GM18907 (cell line): Measurements from ENCODE around the gene LYPD4.
A peak's percentile ranks its signal among the peaks of the same experiment; 100 is the strongest.
"Not testable (repeated sequence)": the region's sequence is repeated elsewhere in the genome, so short reads cannot be mapped to it uniquely, and the experiment has no call there.

ENCODE experiments used
- ATAC-seq: cut with Tn5 transposase; IDR thresholded peaks from one replicate; pipeline ENCODE4 v1.9.1; 2021; ENCODE audit warnings: mild to moderate bottlenecking, moderate library complexity; ENCODE audit not compliant: unreplicated experiment

The LYPD4 gene

DNA sequence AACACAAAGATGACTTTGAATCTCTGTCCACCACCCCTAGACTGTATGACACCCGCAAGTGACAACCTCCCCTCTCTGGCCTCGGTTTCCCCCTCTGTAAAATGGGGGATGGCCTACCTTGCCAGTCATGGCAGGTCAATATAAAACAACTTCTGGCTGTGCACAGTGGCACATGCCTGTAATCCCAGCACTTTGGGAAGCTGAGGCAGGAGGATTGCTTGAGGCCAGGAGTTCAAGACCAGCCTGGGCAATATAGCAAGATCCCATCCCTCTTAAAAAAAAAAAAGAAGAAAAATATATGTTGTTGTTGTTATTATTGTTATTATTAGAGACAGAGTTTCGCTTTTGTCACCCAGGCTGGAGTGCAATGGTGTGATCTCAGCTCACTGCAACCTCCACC lies 31.5 kb upstream of the LYPD4 start:
- not testable (repeated sequence) for ATAC-seq

DNA sequence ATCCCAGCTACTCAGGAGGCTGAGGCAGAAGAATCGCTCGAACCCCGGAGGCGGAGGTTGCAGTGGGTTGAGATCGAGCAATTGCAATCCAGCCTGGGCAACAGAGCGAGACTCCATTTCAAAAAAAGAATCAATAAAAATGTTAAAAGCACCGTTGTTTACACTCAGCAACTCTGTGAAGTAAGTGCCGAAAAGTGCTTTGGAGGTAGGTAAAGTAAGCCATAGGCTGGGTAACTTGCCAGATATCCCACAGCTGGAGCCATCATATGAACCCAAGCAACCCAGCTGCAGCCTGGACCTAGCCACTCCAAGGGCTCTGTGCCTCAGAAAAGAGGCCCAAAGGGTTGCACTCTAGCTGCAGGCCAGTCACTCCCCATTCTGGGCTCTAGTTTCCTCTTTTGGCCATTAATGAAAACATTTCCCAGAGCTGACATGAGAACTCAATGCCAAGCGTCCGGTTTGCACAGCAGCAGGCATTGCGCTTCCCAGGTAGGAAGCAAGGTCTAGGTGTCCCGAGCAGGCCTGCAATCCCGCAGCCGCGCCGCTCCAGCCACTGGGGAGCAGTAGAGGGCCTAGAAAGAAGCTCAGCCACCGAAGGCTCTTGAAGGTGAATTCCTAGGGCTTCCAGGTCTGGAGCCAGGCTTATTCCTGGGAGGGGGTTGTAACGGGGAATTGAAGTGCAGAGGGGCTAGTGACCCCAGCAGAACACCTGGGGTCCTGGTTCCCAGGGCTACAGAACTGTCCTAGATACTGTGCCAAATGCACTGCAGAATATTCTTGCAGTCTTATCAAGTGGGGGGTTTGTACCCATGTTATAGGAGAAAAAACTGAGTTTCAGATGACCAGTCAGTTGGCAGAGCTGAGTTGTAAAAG lies 28.5 kb upstream of the LYPD4 start:
- ATAC-seq = no peak

DNA sequence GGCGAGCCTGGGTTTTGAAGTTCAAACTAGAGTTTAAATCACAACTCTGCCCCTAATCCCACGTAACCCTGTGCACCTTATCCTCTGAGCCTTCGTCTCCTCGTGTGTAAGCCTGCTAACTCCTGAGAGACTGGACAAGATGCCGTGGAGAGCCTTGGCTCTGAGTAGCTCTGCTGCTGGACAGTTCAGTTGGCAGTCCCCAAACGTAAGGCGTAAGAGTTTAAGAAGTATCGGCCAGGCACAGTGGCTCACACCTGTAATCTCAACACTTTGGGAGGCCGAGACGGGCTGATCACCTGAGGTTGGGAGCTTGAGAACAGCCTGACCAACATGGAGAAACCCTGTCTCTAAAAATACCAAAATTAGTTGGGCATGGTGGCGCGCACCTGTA lies 27.9 kb upstream of the LYPD4 start:
- ATAC-seq = no peak

DNA sequence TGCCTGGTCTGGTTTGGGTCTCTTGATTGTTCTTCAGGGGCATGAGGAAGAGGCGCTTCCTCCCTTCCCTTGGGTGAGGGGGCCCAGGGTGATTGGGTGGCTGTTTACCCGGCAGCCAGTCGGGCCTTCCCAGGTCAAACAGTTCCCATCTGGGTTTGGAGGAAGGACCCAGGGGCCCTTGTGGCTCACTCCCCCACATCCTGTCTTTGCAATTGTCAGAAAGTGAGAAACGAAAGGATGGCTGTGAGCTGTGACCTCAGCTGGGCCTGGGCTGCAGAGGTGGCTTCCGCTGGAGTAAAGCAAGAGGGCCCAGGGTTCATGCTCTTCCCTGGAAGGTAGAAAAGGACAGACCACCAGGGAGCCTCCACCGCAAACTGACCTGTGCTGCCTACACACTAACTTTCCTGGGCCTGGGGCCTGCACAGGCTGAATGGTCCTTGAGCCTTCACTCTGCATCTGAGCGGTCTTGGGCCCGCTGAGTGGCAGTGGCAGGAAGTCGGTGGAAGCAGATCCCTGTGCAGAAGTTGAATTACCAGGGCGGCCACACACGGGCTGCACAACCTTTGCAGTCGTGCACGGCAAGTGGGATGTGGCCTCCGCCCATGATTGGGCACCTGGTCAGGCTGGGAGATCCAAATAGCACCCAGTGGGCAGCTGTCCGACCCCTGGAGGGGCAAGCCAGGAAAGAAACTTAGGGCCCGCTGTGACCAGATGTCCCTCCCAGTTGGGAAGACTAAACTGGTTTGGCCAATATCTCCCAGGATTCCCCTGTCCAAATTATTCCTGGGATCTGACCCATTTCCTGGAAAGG lies 27.3 kb upstream of the LYPD4 start:
- ATAC-seq = peak; percentile 57

DNA sequence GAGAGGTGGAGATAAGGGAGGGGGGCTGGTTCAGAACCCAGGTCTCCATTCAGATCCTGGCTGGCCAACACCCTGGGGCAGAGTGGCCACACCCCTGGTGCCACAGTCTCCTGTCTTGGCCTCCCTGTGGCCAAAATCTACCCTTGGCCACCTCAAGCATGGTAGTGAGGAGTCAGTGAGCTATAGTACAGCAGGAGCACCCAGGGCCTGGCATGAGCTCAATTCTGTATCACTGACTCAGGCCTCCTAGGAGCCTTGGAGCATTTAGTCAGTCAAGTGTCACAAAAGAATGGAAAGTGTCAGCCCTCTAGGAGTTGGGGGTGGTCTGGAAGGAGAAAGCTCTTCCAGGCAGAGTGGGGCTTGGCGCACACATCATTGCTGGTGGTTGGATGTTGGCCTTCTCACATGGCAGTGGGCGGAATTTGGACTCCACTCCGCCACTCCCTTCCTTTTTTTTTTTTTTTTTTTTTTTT lies 26.0 kb upstream of the LYPD4 start:
- ATAC-seq = no peak

DNA sequence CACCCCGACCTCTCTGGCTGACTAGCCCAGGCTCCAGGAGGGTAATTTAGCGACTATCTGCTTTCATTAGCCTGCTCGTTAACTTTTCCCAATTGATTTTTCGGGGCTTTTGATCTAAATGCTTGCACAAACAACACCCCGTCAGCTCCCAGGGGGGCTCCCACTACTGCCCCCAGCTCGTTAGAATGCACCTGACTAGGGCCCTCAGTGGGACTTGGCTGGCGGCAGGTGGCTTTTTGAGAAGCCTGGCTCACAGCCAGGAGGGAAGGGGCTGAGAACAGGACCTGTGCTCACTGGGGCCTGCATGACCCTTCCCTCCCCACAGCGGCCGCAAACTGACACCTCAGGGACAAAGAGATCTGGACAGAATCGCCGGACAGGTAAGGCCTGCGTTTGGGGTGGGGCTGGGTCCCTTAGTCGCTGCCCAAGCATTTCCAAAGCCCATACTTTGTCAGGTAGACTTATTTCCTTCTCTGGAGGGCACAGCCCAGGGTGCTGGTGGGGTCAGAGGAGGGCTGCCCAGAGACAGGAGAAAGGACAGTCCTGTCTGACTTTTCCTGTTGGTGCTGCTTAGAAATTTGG lies 25.0 kb upstream of the LYPD4 start:
- no peak for ATAC-seq

DNA sequence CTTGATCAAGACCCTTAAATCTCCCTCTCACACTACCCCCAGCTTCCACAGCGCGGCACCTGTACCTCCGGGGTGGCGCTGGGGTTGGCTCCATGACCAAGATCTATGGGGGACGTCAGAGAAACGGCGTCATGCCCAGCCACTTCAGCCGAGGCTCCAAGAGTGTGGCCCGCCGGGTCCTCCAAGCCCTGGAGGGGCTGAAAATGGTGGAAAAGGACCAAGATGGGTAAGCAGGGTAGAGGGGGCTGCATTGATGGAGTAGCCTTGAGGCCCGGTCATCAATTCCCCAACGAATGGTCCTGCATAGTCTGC lies 24.5 kb upstream of the LYPD4 start:
- no peak for ATAC-seq

DNA sequence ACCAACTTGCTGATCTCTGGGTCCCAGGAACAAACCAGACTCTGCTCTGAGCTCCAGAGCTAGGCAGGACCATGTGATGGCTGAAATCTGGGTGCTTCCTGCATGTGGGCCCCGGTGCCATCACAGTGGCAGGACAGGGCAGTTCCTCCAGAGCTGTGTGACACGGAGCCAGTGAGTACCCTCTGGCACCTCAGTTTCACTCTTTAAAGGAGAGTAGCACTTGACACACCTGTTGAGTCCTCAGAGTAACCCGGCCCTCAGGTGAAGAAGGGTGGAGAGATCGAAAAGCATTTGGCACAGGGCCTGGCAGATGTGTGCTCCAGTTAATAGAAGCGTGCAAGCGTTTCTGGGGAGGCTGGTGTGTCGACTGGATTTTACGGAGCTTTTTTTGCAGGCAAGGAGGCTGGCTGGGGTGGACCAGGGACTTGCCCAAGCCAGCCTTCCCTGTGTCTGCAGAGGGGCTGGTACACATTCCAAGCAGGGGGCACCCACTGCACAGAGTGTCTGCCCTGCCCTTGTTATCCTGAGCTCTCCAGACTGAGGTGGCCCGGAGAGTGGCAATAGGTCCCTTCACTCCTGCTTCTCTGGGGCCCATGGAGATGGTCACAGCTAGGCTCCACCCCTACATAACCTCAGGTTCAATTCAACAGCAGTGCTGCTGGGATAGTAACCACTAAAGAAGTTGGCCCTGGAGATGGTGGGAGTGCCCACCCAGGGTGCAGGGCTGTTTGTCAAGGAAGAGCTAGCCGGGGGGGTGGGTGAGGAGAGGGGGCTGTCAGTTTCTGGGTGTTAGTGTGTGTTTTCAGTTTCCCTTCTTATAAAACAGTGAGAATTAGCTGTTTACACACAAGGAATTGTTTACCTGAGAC lies 23.9 kb upstream of the LYPD4 start:
- ATAC-seq = no peak

DNA sequence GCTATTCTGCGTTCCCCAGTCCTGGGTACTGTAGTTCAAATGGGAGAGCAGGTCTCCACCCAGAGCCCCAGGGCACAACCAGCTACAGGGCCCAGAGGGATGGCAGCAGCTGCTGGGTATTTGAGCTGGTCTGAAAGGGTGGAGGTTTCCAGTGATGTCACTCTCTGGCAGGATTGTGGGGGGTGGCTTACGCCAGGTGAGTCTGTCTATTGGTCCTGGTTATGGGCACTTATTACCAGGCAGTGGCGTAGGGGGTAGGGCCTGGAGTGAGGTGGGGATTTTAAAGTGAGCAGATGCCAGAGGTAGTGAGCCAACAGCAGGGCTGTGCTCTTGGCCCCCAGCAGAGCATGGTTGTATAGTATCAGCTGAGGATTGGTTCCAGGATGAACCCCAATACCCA lies 21.8 kb upstream of the LYPD4 start:
- ATAC-seq = no peak

DNA sequence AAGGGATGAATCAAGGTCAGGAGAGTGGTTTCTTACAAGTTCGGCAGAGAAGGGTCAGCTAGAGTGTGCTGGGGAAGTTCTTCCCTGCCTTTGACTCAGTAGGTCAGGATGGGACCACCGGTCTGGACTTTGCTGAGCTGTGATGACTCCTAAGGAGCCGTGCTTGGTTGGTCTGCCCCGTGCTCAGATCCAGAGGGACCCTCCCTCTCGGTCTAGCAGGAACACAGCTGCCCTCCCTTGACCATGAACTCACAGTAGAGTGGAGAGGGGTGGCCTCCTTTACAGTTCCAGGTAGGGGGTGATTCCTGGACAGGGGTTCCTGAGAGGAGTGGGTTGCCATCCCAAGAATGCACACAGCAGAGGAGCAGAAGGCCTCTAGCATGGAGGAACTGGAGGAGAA lies 19.9 kb upstream of the LYPD4 start:
- ATAC-seq = no peak

DNA sequence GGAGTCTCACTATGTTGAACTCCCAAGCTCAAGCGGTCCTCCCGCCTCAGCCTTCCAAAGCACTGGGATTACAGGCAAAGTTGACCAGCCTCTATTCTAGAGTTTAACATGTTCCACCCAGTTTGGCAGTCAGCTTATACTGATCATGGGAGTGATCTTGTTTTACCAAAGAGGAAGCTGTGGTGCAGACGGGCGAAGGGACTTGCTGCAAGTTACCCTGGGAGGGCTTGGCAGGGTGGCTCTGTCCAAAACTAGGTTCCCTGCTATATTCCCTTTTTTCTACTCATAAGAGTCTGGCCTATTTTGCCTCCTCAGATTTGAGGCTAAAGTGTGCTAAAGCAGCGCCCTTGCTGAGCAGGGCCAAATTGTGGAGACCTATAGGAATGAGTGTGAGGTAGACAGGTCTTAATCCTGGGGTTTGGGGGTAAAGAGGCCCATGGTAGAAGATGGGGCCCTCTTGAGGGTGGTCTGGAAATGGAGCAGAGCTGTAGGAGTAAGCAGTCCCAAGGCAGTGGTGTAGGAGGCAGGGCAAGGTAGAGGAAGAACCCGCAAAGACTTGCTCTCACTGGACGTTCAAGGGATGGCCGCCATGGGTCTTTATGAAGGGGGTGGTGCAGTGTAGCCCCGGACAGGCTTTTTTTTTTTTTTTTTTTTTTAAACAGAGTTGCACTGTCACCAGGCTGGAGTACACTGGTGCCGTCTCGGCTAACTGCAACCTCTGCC lies 18.9 kb upstream of the LYPD4 start:
- ATAC-seq = no peak

DNA sequence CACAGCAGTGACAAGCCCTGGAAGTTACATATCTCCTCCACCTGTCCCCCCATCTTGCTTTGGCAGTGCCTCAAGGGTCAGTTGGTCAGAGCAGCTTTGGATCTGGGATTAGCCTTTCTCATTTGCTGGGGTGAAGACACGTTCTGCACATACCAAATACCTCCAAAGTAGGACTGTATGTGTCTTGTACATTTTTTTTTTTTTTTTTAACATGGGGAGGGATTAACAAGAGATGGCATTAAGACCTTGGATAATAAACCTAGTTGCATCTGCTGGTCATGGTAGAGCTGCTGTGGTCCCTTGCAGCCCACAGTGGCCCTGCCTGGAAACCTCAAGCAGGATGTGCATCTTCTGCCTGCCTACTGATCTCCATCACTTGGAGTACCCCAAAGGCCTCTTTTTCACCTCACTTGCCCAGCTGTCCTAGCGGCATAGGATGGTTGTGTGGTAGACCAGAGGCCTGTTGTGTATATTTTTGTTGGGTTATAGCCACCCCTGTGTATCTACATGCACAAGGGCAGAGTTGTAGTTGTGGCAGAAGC lies 18.0 kb upstream of the LYPD4 start:
- ATAC-seq = no peak

DNA sequence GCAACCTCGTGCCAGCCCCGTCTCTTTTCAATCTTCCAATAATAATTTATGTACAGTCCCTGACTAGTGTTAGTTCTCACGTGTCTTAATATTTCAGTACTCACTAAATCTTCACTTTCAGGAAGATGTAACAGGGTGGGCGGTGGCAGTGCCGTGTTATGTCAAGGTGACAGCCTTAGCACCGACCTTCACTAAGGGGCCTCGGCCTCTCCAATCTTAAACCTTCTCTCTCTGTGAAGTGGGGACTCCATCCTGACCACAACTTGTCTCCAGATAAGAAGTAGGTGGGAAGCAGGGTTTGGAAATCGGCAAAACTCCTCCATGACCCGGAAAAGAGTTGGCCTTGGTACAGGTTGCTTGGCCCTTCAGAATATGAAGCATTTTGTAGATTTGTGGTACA lies 17.4 kb upstream of the LYPD4 start:
- no peak for ATAC-seq

DNA sequence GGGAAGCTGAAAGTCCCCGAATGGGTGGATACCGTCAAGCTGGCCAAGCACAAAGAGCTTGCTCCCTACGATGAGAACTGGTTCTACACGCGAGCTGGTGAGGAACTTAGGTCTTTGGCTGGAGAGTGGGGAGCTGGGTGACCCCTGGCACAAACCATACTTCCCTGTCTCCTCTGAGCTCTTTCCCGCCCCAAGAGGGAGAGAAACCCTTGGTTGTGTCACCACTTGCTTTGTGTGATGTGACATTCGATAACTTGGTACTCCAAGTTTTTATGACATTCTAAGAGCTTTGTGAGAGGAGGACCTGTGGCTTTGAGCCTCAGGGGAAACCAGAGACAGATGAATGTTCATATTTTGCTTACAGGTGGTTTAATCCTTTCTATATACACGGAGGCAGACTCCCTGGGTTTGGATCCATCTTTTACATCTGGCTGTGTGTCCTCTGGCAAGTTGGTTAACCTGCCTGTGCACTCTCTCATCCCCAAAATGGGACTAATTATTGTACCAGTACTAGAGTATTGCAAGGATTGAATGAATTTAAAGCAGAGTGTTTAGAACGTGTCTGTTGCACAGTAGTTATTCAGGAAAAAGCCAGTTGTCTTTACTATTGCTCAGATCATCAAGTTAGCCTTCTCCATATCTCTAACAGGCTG lies 16.8 kb upstream of the LYPD4 start:
- no peak for ATAC-seq

DNA sequence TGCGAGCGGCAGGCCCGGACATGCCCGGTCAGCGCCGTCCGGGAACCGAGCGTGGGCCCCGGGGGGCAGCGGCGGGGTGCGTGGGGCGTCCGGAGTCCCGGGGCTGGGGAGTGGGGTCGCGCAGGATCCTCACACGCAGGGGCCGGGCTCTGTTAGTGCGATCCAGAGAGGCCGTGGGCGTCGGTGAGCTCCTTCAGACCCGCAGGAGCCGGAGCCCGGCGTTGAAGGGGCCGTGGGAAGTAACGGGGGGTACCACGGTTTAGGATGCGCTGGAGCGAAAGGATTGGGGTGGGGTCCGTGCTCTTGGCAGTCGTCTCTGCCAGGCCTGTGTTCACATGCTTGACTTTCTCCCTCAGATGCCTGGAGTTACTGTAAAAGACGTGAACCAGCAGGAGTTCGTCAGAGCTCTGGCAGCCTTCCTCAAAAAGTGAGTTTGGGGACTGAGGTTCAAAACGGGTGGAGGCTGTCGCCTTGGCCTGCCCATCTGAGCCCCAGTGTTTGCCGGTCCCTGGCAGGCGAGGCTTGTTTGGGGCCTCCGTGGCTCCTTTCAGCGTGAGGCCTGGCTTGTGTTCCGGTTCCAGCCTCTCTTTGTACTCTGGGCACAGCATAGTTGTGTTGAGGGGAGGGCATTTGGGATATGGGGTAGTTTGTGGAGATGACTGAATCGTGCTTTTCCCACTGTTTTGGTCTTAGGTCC lies 16.1 kb upstream of the LYPD4 start:
- ATAC-seq = no peak

DNA sequence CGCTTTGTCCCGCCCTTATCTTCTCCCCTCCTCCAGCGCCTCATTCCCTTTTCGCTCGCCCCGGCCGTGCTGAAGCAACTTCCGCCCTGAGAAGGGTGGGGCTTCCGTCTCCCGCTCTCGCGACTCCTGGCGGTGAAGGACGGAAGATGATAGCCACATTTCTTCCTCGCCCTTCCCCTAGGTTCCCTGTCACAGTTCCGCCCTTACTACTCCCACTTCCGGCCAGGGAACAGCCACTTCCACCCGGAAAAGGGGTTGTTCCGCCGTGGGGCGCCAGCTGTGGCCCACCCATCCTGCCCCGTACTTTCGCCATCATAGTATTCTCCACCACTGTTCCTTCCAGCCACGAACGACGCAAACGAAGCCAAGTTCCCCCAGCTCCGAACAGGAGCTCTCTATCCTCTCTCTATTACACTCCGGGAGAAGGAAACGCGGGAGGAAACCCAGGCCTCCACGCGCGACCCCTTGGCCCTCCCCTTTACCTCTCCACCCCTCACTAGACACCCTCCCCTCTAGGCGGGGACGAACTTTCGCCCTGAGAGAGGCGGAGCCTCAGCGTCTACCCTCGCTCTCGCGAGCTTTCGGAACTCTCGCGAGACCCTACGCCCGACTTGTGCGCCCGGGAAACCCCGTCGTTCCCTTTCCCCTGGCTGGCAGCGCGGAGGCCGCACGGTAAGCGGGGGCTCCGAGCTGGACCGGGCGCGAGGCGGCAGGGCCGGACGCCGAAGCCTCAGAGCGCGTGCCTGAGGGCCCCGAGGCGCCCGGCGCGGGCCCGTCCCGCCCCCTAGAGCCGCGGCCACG lies 15.3 kb upstream of the LYPD4 start, which contains the start of gene RPS19:
Gene RPS19, plus strand, starts transcription at position 638 of the 801 bp plus-strand sequence. CDS start 520 bp downstream, outside the sequence.
- peak; percentile 85 for ATAC-seq

DNA sequence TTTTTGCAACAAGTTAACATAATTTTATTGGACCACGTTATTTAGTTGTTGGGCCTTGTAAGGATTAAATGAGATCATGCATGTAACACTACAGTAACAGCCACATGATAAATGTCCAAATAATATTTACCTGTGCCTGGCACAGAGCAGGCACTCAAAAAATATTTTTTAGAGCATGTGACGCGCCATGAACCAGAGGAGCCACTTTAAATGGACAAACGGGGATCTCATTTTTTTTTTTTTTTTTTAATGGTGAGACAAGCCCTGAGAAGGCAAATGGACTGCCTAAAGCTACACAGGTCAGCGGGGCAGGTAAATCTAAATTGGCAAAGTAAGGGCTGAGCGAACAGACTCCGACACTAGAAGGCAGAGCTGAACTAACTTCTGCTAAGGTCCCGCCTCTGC lies 14.7 kb upstream of the LYPD4 start:
- ATAC-seq = no peak

DNA sequence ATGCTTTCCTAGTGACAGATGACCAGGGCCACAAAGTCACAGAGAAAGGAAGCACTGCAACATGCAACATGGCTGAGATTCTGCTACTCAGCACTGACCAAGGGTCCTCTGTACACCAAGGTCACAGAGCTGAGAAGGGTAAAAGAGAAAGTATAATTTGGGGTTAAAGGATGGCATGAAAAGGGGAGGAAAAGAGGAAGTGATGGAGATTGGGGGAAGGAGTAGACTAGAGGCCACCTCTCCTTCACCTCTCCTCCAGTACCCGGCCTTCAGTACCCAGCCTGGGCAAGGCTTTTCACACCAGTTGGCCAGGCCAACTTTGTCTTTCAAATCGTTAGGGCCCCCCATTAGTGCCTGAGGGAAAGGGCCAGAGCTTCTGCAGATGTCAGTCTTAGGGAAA lies 9.3 kb upstream of the LYPD4 start:
- ATAC-seq = no peak
